Panc1 (cell line): ENCODE measurements around the gene WHAMM. TPM values are rescaled to one million over a fixed set of nuclear protein-coding genes. Genes with fewer than 3 reads are reported as not detected.

Experiments
- ATAC-seq: fragments of 200-7000 bp; cut with Tn5 transposase; 2 replicates; pipeline ENCODE4 v1.9.1; 2020; ENCODE audit warnings: mild to moderate bottlenecking, moderate library complexity
- BruUV-seq: library from RNA; stranded (reverse); fragments of 400-500 nt; replicated peaks from 2 replicates; lab custom pipeline; 2021; lab: Mats Ljungman, UMichigan
- CTCF ChIA-PET: fragments of 300-600 bp; sonication (Branson Sonifier 250); formaldehyde crosslinking; loops from one replicate; lab custom pipeline; 2022; ENCODE audit warnings: antibody characterized with exemption; lab: Charles Lee
- POLR2A ChIA-PET: fragments of 300-600 bp; sonication (Branson Sonifier 250); formaldehyde crosslinking; loops from one replicate; lab custom pipeline; 2022; ENCODE audit warnings: antibody characterized with exemption; lab: Charles Lee
- DNase-seq: peaks from one replicate; pipeline ENCODE4 v3.0.0-alpha.2; 2010; ENCODE audit warnings: low read depth, low spot score
- H3K27ac ChIP-seq: 2 replicates; pipeline ENCODE4 v1.5.1; 2011; ENCODE audit warnings: mild to moderate bottlenecking, low read length, inconsistent platforms
- H3K27me3 ChIP-seq: fragments of 200-500 bp; sonication (Bioruptor generic); 2 replicates; pipeline ENCODE4 v1.6.0; 2014; ENCODE audit warnings: low read length, inconsistent platforms; ENCODE audit not compliant: control insufficient read depth, insufficient read depth
- H3K36me3 ChIP-seq: fragments of 200-500 bp; sonication (Bioruptor generic); 2 replicates; pipeline ENCODE4 v1.5.1; 2014; ENCODE audit warnings: inconsistent platforms, mild to moderate bottlenecking, low read length, moderate library complexity; ENCODE audit not compliant: control insufficient read depth, insufficient read depth
- H3K4me1 ChIP-seq: 2 replicates; pipeline ENCODE4 v1.5.1; 2011; ENCODE audit warnings: inconsistent platforms, mild to moderate bottlenecking, low read length, moderate library complexity; ENCODE audit not compliant: control insufficient read depth, insufficient read depth
- H3K4me3 ChIP-seq, 2 experiments: 2 replicates each; pipeline ENCODE4 v1.5.1; 2011 to 2012; ENCODE audit warnings: low read depth in 2 of 2, low read length in 2 of 2, mild to moderate bottlenecking in 2 of 2, inconsistent platforms in 1 of 2, moderate library complexity in 1 of 2
- H3K9me3 ChIP-seq: fragments of 200-500 bp; sonication (Bioruptor generic); 2 replicates; pipeline ENCODE4 v1.5.1; 2014; ENCODE audit warnings: low read depth, mild to moderate bottlenecking, inconsistent platforms, low read length, moderate library complexity; ENCODE audit not compliant: control insufficient read depth, insufficient read depth
- POLR2AphosphoS5 ChIP-seq: IDR thresholded peaks from 2 replicates; pipeline ENCODE4 v1.6.1; 2012; ENCODE audit warnings: mild to moderate bottlenecking, low read depth, low read length, moderate library complexity
- SIN3A ChIP-seq: IDR thresholded peaks from 2 replicates; pipeline ENCODE4 v1.6.1; 2012; ENCODE audit warnings: low read depth, mild to moderate bottlenecking, low read length, moderate library complexity, borderline replicate concordance; ENCODE audit not compliant: insufficient read depth
- TCF7L2 ChIP-seq: IDR thresholded peaks from 2 replicates; pipeline ENCODE4 v1.6.1; 2011; ENCODE audit warnings: mild to moderate bottlenecking, low read depth, low read length, inconsistent platforms
- in situ Hi-C: cut with HindIII; loops from 2 replicates; pipeline ENCODE4 v1.10.0; 2016; ENCODE audit warnings: low sequenced_read_pairs, low pct_unique_long_range_greater_than_20kb
- intact Hi-C: fragments of 100-400 bp; cut with micrococcal nuclease; formaldehyde crosslinking; loops from one replicate; pipeline ENCODE4 v1.10.0; 2022; ENCODE audit not compliant: unreplicated experiment
- total RNA-seq: library from RNA; stranded (reverse); gene quantifications from one replicate; pipeline ENCODE4 v1.2.1, GENCODE V29; 2021; ENCODE audit not compliant: unreplicated experiment
- TF ChIP-seq, protein P1 (sequence below): fragments of 450-650 bp; IDR thresholded peaks from 2 replicates; pipeline ENCODE4 v1.5.1; 2017; ENCODE audit warnings: mild to moderate bottlenecking
- TF ChIP-seq, protein P2 (sequence below), 2 experiments: IDR thresholded peaks; 2 replicates each; pipeline ENCODE4 v1.6.1; 2011 to 2012; ENCODE audit warnings: low read depth in 2 of 2, control low read depth in 1 of 2, low read length in 1 of 2, mild to moderate bottlenecking in 1 of 2, moderate library complexity in 1 of 2; ENCODE audit not compliant: insufficient read depth in 1 of 2

Gene WHAMM
- total RNA-seq, 1 experiment from 2014 or later: 8.8 TPM

DNA sequence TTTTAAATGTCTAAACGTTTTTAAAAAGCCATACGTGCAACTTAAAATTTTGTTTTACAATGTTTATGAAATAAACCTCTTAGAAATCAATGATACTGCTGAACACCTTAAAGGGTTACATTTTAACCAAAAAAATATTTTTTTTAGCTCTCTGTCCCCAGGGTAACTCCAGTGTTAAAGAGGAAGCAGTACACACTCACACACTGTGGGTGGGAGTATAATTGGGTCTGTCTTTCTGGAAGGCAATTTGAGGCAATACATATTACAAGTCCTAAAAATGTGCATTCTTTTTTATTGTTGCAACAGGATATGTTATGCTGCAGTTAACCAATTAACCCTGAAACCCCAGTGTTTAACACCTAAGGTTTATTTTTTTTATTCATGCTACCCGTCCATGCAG lies 34.1 kb downstream of the WHAMM start:
- Histone ChIP-seq H3K9me3 (no peaks in the 10 kb centered on the region), H3K4me3 (no peak overlapping the region), H3K36me3 (no peaks in the 10 kb centered on the region; the same call in 1 of the 2 replicates), H3K27me3 (no peaks in the 10 kb centered on the region), H3K4me1 (no peaks in the 10 kb centered on the region), H3K27ac (no peak overlapping the region)
- DNase-seq (no peak), ATAC-seq (no peak)
- intact Hi-C loops: no loop called here
- in situ Hi-C loops: no loop called here
- TF ChIP-seq SIN3A (no peak), TCF7L2 (no peak), POLR2AphosphoS5 (no peak)
- TF ChIP-seq, protein P1, sequence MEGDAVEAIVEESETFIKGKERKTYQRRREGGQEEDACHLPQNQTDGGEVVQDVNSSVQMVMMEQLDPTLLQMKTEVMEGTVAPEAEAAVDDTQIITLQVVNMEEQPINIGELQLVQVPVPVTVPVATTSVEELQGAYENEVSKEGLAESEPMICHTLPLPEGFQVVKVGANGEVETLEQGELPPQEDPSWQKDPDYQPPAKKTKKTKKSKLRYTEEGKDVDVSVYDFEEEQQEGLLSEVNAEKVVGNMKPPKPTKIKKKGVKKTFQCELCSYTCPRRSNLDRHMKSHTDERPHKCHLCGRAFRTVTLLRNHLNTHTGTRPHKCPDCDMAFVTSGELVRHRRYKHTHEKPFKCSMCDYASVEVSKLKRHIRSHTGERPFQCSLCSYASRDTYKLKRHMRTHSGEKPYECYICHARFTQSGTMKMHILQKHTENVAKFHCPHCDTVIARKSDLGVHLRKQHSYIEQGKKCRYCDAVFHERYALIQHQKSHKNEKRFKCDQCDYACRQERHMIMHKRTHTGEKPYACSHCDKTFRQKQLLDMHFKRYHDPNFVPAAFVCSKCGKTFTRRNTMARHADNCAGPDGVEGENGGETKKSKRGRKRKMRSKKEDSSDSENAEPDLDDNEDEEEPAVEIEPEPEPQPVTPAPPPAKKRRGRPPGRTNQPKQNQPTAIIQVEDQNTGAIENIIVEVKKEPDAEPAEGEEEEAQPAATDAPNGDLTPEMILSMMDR: no peak
- TF ChIP-seq, protein P2, sequence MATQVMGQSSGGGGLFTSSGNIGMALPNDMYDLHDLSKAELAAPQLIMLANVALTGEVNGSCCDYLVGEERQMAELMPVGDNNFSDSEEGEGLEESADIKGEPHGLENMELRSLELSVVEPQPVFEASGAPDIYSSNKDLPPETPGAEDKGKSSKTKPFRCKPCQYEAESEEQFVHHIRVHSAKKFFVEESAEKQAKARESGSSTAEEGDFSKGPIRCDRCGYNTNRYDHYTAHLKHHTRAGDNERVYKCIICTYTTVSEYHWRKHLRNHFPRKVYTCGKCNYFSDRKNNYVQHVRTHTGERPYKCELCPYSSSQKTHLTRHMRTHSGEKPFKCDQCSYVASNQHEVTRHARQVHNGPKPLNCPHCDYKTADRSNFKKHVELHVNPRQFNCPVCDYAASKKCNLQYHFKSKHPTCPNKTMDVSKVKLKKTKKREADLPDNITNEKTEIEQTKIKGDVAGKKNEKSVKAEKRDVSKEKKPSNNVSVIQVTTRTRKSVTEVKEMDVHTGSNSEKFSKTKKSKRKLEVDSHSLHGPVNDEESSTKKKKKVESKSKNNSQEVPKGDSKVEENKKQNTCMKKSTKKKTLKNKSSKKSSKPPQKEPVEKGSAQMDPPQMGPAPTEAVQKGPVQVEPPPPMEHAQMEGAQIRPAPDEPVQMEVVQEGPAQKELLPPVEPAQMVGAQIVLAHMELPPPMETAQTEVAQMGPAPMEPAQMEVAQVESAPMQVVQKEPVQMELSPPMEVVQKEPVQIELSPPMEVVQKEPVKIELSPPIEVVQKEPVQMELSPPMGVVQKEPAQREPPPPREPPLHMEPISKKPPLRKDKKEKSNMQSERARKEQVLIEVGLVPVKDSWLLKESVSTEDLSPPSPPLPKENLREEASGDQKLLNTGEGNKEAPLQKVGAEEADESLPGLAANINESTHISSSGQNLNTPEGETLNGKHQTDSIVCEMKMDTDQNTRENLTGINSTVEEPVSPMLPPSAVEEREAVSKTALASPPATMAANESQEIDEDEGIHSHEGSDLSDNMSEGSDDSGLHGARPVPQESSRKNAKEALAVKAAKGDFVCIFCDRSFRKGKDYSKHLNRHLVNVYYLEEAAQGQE (IDR thresholded peaks at IDR 0.05; ENCODE audit: insufficient read depth in 1 of 2, low read depth in 2 of 2, low read length in 1 of 2): no peak
- ChIA-PET POLR2A (interaction anchor here (0.6 to 0.7 kb wide), 2 partner anchors 133 to 193 kb away, joined by 5 to 7 read pairs; no protein-coding TSS in a partner anchor), CTCF (no interaction called here)
- no TSS peak for BruUV-seq

DNA sequence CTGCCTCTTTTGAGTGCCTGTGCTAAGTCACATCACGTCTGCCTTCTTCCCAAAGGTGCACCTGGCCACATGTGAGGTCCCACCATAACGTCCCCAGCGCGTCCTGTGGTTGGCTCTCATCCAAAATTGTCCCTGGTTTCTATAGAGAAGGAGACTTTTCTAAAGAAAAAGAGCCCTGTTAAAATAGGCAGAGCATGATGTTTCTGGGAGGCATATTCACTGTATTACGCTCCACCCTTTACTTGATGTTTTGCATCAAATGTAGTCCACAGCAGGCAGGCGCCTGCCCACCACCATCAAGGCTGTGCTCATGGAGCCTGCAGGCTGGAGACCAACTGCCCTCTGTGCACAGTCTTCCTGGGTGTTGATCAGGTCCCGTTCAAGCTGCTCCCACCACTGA lies 36.3 kb downstream of the WHAMM start:
- intact Hi-C loops (no loop called here), in situ Hi-C loops (no loop called here)
- Histone ChIP-seq H3K27ac (no peak overlapping the region), H3K4me1 (no peaks in the 10 kb centered on the region), H3K4me3 (no peak overlapping the region), H3K9me3 (no peaks in the 10 kb centered on the region), H3K27me3 (no peaks in the 10 kb centered on the region), H3K36me3 (no peaks in the 10 kb centered on the region; the same call in 1 of the 2 replicates)
- TF ChIP-seq, protein P2 (IDR thresholded peaks at IDR 0.05; ENCODE audit: insufficient read depth in 1 of 2, low read depth in 2 of 2, low read length in 1 of 2): no peak
- TF ChIP-seq SIN3A (no peak), POLR2AphosphoS5 (no peak), TCF7L2 (no peak)
- TF ChIP-seq, protein P1: no peak
- ChIA-PET POLR2A (no interaction called here), CTCF (no interaction called here)
- no peak for DNase-seq
- BruUV-seq: no TSS peak
- no peak for ATAC-seq
